CD14-positive monocyte (primary cell): Measurements from ENCODE around the gene RBMS3. TPM values are rescaled to one million over a fixed set of nuclear protein-coding genes. Genes with fewer than 3 reads are reported as not detected.

Experiments
- DNase-seq, 3 donors: peaks; one replicate each; pipeline ENCODE4 v3.0.0-alpha.2; 2011 to 2022
- H2AFZ ChIP-seq: 2 replicates; pipeline ENCODE4 v1.6.0; 2012; ENCODE audit warnings: mild to moderate bottlenecking, low read depth, low read length, inconsistent platforms; ENCODE audit not compliant: insufficient read depth, poor library complexity, severe bottlenecking
- H3K27ac ChIP-seq, 2 donors: 1 replicate in 1 of 2; 2 replicates in 1 of 2; pipeline ENCODE4 v1.5.1; 2012 to 2013; ENCODE audit warnings: low read length in 2 of 2, control low read depth in 1 of 2, inconsistent platforms in 1 of 2, low read depth in 1 of 2, mild to moderate bottlenecking in 1 of 2
- H3K27me3 ChIP-seq, 2 donors: one replicate each; pipeline versions ENCODE4 v1.6.0 to v1.6.1; 2011 to 2013; ENCODE audit warnings: low read length in 2 of 2; ENCODE audit not compliant: control insufficient read depth in 2 of 2, insufficient read depth in 2 of 2
- H3K36me3 ChIP-seq, 2 donors: replicated peaks in 1 of 2; 1 replicate in 1 of 2; 2 replicates in 1 of 2; pipeline versions ENCODE4 v1.5.1 to v1.6.1; 2012 to 2013; ENCODE audit warnings: low read length in 2 of 2, control low read depth in 1 of 2, inconsistent platforms in 1 of 2, mild to moderate bottlenecking in 1 of 2; ENCODE audit not compliant: insufficient read depth in 2 of 2, control insufficient read depth in 1 of 2
- H3K4me1 ChIP-seq, 2 donors: 1 replicate in 1 of 2; 2 replicates in 1 of 2; pipeline versions ENCODE4 v1.5.1 to v1.6.1; 2012 to 2013; ENCODE audit warnings: low read length in 2 of 2, control low read depth in 1 of 2, inconsistent platforms in 1 of 2, mild to moderate bottlenecking in 1 of 2, moderate library complexity in 1 of 2; ENCODE audit not compliant: insufficient read depth in 2 of 2, control insufficient read depth in 1 of 2
- H3K4me2 ChIP-seq: replicated peaks from 2 replicates; pipeline ENCODE3; 2012; ENCODE audit warnings: low read length, moderate library complexity, mild to moderate bottlenecking; ENCODE audit not compliant: poor library complexity, severe bottlenecking; ENCODE audit errors: extremely low read depth
- H3K4me3 ChIP-seq, 3 experiments: fragments of 200-600 bp in 1 of 3; sonication (generic) in 1 of 3; replicated peaks in 1 of 3; 1 replicate in 2 of 3; 2 replicates in 1 of 3; pipeline ENCODE4 v1.5.1; 2011 to 2013; ENCODE audit warnings: low read length in 3 of 3, mild to moderate bottlenecking in 3 of 3, control low read depth in 2 of 3, low read depth in 2 of 3, inconsistent platforms in 1 of 3, moderate library complexity in 1 of 3
- H3K79me2 ChIP-seq: 2 replicates; pipeline ENCODE4 v1.6.0; 2012; ENCODE audit warnings: mild to moderate bottlenecking, control low read depth, inconsistent platforms, low read length, moderate library complexity; ENCODE audit not compliant: insufficient read depth
- H3K9ac ChIP-seq: 2 replicates; pipeline ENCODE4 v1.6.0; 2017; ENCODE audit warnings: low read length, mild to moderate bottlenecking; ENCODE audit not compliant: insufficient read depth, poor library complexity, severe bottlenecking
- H3K9me3 ChIP-seq, 2 donors: replicated peaks in 1 of 2; 1 replicate in 1 of 2; 2 replicates in 1 of 2; pipeline versions ENCODE4 v1.5.1 to v1.6.1; 2012 to 2013; ENCODE audit warnings: low read length in 2 of 2, control low read depth in 1 of 2; ENCODE audit not compliant: control insufficient read depth in 1 of 2, insufficient read depth in 1 of 2
- H4K20me1 ChIP-seq: 2 replicates; pipeline ENCODE4 v1.6.0; 2012; ENCODE audit warnings: mild to moderate bottlenecking, low read length, control low read depth, moderate library complexity; ENCODE audit not compliant: insufficient read depth
- H3K27ac Mint-ChIP-seq, 7 donors: one replicate each; pipeline ENCODE4 v1.8.0; 2020; ENCODE audit warnings: mild to moderate bottlenecking in 7 of 7, mixed read lengths in 7 of 7, moderate library complexity in 6 of 7, inconsistent platforms in 2 of 7
- H3K27me3 Mint-ChIP-seq, 3 donors: one replicate each; pipeline ENCODE4 v1.8.0; 2021 to 2022; ENCODE audit warnings: low read depth in 3 of 3, mild to moderate bottlenecking in 3 of 3, mixed read lengths in 3 of 3, moderate library complexity in 3 of 3, inconsistent platforms in 1 of 3
- H3K36me3 Mint-ChIP-seq, 2 donors: one replicate each; pipeline ENCODE4 v1.8.0; 2020; ENCODE audit warnings: mixed read lengths in 2 of 2, inconsistent platforms in 1 of 2, mild to moderate bottlenecking in 1 of 2
- H3K4me1 Mint-ChIP-seq: one replicate; pipeline ENCODE4 v1.8.0; 2020; ENCODE audit warnings: mild to moderate bottlenecking, mixed read lengths
- H3K4me3 Mint-ChIP-seq, 2 donors: one replicate each; pipeline ENCODE4 v1.8.0; 2020; ENCODE audit warnings: mild to moderate bottlenecking in 2 of 2, mixed read lengths in 2 of 2, moderate library complexity in 1 of 2
- H3K9me3 Mint-ChIP-seq, 7 donors: one replicate each; pipeline ENCODE4 v1.8.0; 2020 to 2022; ENCODE audit warnings: mixed read lengths in 7 of 7, mild to moderate bottlenecking in 6 of 7, moderate library complexity in 6 of 7, inconsistent platforms in 2 of 7
- CTCF ChIP-seq: fragments of 200-600 bp; IDR thresholded peaks from one replicate; pipeline ENCODE4 v1.8.0; 2022; ENCODE audit warnings: antibody characterized with exemption, mild to moderate bottlenecking
- WGBS: methylation state at CpG from one replicate; pipeline ENCODE4 v1.1.5; 2013; ENCODE audit warnings: missing lambda C conversion rate; ENCODE audit not compliant: insufficient coverage; 5-methylcytosine and 5-hydroxymethylcytosine counted together
- intact Hi-C, 2 donors: fragments of 100-400 bp; cut with micrococcal nuclease; formaldehyde crosslinking; loops; one replicate each; pipeline versions ENCODE4 v1.15.0 to v1.15.1; 2023
- polyA plus RNA-seq, 3 donors: library from polyadenylated mRNA; depleted of rRNA in 1 of 3; unstranded in 2 of 3; stranded (reverse) in 1 of 3; fragments of 300-500 nt in 2 of 3; fragments of >200 nt in 1 of 3; fragmentation: Illumina TruSeq in 2 of 3; gene quantifications; 1 replicate in 2 of 3; 2 replicates in 1 of 3; pipeline ENCODE4 v1.2.3, GENCODE V29; 2012 to 2021

The RBMS3 gene
- polyA plus RNA-seq, 3 donors = not detected

GRCh38 chr3:29277249-29277648 is 3.6 kb upstream of the RBMS3 start:
- Mint-ChIP-seq H3K4me1 (peaks cover 19% of the 10 kb centered on the region), H3K9me3 (peaks cover 0 to 3% (median 0%) of the 10 kb centered on the region in 7 donors), H3K27me3 (peaks cover 3 to 18% (median 7%) of the 10 kb centered on the region in 3 donors), H3K4me3 (no peak overlapping the region), H3K27ac (no peak overlapping the region), H3K36me3 (no peaks in the 10 kb centered on the region)
- H3K4me3 ChIP-seq = no peak overlapping the region
- H2AFZ ChIP-seq = no peak overlapping the region
- WGBS = no CpG with 5 or more reads among the region's 6 CpGs
- TF ChIP-seq CTCF = no peak
- no peaks in the 10 kb centered on the region for H4K20me1 ChIP-seq
- intact Hi-C loops = no loop called here
- no peak overlapping the region for H3K4me2 ChIP-seq
- no peaks in the 10 kb centered on the region for H3K9me3 ChIP-seq
- no peak overlapping the region for H3K9ac ChIP-seq
- no peaks in the 10 kb centered on the region for H3K36me3 ChIP-seq
- DNase-seq = no peak
- H3K79me2 ChIP-seq = no peaks in the 10 kb centered on the region
- peaks cover 14 to 15% of the 10 kb centered on the region in 2 donors for H3K4me1 ChIP-seq
- no peak overlapping the region for H3K27ac ChIP-seq
- H3K27me3 ChIP-seq = no peaks in the 10 kb centered on the region

GRCh38 chr3:29279286-29279685 is 1.6 kb upstream of the RBMS3 start:
- peaks cover 0 to 3% (median 0%) of the 10 kb centered on the region in 7 donors for H3K9me3 Mint-ChIP-seq
- 97% methylated on average over 3 of the region's 4 CpGs for WGBS
- Histone ChIP-seq H3K9me3 (no peaks in the 10 kb centered on the region), H2AFZ (no peak overlapping the region), H3K27ac (no peak overlapping the region), H3K9ac (no peak overlapping the region), H3K4me1 (peaks cover 14 to 15% of the 10 kb centered on the region in 2 donors), H3K27me3 (no peaks in the 10 kb centered on the region), H3K4me3 (no peak overlapping the region), H4K20me1 (no peaks in the 10 kb centered on the region), H3K36me3 (no peaks in the 10 kb centered on the region), H3K79me2 (no peaks in the 10 kb centered on the region), H3K4me2 (no peak overlapping the region)
- H3K27ac Mint-ChIP-seq = no peak overlapping the region
- DNase-seq = no peak
- H3K36me3 Mint-ChIP-seq = no peaks in the 10 kb centered on the region
- H3K27me3 Mint-ChIP-seq = peaks cover 6 to 22% (median 7%) of the 10 kb centered on the region in 3 donors
- no peak overlapping the region for H3K4me3 Mint-ChIP-seq
- H3K4me1 Mint-ChIP-seq = peaks cover 19% of the 10 kb centered on the region
- intact Hi-C loops = no loop called here
- TF ChIP-seq CTCF = no peak
